Measurements from ENCODE around the gene SH3GL1. TPM values are rescaled to one million over a fixed set of nuclear protein-coding genes. Genes with fewer than 3 reads are reported as not detected.

The SH3GL1 gene
- total and polyA plus RNA-seq, 2 experiments from 2014 or later, result 73.1 to 89.5 TPM

DNA sequence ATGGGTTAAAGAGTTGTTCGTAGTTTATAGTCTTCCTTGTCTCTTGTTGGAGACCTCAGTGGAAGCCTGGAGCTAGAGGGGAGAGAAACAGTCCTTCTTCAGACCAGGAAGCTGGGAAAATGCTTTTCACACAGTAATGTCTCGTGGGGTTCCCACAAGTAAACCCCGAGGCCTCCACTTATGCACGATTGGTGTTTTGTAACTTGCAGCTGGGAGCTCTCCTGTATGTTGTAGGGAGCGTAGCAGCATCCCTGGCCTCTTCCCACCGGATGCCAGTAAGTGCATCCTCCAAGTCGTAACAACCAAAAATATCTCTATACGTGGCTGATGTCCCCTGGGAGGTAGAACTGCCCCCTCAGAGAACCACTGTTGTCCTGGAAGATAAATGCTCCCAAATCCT is 5.6 kb upstream of the SH3GL1 start:
- H3K4me1 Mint-ChIP-seq, result peaks cover 67% of the 10 kb centered on the region
- no peak for DNase-seq (ENCODE audit: low spot score)
- Histone ChIP-seq H2AFZ (no peak overlapping the region), H3K27me3 (ENCODE audit: insufficient read depth) (no peaks in the 10 kb centered on the region), H3K79me2 (replicated peaks; ENCODE audit: insufficient read depth) (peaks cover 85% of the 10 kb centered on the region), H3K36me3 (ENCODE audit: insufficient read depth) (peaks cover 16% of the 10 kb centered on the region), H3K4me2 (peak overlapping the region; percentile 30), H3K9me2 (ENCODE audit: insufficient read depth) (no peaks in the 10 kb centered on the region), H4K20me1 (replicated peaks; ENCODE audit: insufficient read depth) (peaks cover 29% of the 10 kb centered on the region), H3K4me1 (ENCODE audit: insufficient read depth) (peaks cover 66% of the 10 kb centered on the region), H3K27ac (ENCODE audit: low read depth) (peak overlapping the region; percentile 100), H3K4me3 (peak overlapping the region; percentile 14; the same call in 1 of the 2 replicates), H3F3A (replicated peaks; ENCODE audit: low read depth) (peaks cover 26% of the 10 kb centered on the region; the same call in 1 of the 2 replicates)
- H3K4me3 Mint-ChIP-seq, result peak overlapping the region; percentile 34; the same call in 1 of the 3 replicates
- TF ChIP-seq STAT1 (IDR thresholded peaks at IDR 0.05; ENCODE audit: unreplicated experiment) (no peak), EZH2phosphoT487 (IDR thresholded peaks at IDR 0.05; ENCODE audit: unreplicated experiment) (no peak), NANOG (IDR thresholded peaks at IDR 0.05; ENCODE audit: borderline replicate concordance) (no peak), POLR2AphosphoS5 (IDR thresholded peaks at IDR 0.05; ENCODE audit: low read depth) (no peak), ZNF331 (CRISPR knock-in tag; IDR thresholded peaks at IDR 0.05; ENCODE audit: low read depth) (no peak)
- TF ChIP-seq, protein P1, sequence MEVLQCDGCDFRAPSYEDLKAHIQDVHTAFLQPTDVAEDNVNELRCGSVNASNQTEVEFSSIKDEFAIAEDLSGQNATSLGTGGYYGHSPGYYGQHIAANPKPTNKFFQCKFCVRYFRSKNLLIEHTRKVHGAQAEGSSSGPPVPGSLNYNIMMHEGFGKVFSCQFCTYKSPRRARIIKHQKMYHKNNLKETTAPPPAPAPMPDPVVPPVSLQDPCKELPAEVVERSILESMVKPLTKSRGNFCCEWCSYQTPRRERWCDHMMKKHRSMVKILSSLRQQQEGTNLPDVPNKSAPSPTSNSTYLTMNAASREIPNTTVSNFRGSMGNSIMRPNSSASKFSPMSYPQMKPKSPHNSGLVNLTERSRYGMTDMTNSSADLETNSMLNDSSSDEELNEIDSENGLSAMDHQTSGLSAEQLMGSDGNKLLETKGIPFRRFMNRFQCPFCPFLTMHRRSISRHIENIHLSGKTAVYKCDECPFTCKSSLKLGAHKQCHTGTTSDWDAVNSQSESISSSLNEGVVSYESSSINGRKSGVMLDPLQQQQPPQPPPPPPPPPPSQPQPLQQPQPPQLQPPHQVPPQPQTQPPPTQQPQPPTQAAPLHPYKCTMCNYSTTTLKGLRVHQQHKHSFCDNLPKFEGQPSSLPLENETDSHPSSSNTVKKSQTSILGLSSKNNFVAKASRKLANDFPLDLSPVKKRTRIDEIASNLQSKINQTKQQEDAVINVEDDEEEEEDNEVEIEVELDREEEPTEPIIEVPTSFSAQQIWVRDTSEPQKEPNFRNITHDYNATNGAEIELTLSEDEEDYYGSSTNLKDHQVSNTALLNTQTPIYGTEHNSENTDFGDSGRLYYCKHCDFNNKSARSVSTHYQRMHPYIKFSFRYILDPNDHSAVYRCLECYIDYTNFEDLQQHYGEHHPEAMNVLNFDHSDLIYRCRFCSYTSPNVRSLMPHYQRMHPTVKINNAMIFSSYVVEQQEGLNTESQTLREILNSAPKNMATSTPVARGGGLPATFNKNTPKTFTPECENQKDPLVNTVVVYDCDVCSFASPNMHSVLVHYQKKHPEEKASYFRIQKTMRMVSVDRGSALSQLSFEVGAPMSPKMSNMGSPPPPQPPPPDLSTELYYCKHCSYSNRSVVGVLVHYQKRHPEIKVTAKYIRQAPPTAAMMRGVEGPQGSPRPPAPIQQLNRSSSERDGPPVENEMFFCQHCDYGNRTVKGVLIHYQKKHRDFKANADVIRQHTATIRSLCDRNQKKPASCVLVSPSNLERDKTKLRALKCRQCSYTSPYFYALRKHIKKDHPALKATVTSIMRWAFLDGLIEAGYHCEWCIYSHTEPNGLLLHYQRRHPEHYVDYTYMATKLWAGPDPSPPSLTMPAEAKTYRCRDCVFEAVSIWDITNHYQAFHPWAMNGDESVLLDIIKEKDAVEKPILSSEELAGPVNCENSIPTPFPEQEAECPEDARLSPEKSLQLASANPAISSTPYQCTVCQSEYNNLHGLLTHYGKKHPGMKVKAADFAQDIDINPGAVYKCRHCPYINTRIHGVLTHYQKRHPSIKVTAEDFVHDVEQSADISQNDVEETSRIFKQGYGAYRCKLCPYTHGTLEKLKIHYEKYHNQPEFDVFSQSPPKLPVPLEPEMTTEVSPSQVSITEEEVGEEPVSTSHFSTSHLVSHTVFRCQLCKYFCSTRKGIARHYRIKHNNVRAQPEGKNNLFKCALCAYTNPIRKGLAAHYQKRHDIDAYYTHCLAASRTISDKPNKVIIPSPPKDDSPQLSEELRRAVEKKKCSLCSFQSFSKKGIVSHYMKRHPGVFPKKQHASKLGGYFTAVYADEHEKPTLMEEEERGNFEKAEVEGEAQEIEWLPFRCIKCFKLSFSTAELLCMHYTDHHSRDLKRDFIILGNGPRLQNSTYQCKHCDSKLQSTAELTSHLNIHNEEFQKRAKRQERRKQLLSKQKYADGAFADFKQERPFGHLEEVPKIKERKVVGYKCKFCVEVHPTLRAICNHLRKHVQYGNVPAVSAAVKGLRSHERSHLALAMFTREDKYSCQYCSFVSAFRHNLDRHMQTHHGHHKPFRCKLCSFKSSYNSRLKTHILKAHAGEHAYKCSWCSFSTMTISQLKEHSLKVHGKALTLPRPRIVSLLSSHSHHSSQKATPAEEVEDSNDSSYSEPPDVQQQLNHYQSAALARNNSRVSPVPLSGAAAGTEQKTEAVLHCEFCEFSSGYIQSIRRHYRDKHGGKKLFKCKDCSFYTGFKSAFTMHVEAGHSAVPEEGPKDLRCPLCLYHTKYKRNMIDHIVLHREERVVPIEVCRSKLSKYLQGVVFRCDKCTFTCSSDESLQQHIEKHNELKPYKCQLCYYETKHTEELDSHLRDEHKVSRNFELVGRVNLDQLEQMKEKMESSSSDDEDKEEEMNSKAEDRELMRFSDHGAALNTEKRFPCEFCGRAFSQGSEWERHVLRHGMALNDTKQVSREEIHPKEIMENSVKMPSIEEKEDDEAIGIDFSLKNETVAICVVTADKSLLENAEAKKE (CRISPR knock-in tag; IDR thresholded peaks at IDR 0.05), result no peak
- ATAC-seq, result no peak
- H3K27ac Mint-ChIP-seq, result peak overlapping the region; percentile 84; the same call in 1 of the 2 replicates
- peaks cover 79% of the 10 kb centered on the region for H3K36me3 Mint-ChIP-seq (ENCODE audit: low read depth)
- peaks cover 14% of the 10 kb centered on the region for H3K27me3 Mint-ChIP-seq (ENCODE audit: insufficient read depth, low read depth, poor library complexity)
- no peaks in the 10 kb centered on the region; the same call in 2 of the 3 replicates for H3K9me3 Mint-ChIP-seq
